NCI-H2171 treated with DMSO at 0.1 percent for 48 hours (cell line): ENCODE measurements around the gene KRT78.

ENCODE experiments used
- DNase-seq: peaks from one replicate; lab custom pipeline; 2025; lab: John Stamatoyannopoulos, UW

Gene KRT78

DNA sequence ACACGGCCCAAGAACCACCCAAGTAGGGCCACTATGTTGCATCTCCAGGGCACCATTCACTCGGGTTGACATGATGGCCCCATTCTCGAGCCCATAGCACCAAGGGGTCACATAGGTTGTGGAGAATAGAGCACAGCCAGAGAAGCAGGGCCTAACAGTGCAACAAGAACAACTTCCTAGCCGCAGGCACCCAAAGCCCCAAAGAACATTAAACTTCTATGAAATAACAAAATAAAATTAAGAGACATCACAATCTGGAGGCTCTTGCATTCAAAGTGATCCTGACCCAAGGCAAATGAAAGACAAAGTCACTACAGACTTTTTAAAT, 36.8 kb downstream of the KRT78 start:
- DNase-seq: no peak

DNA sequence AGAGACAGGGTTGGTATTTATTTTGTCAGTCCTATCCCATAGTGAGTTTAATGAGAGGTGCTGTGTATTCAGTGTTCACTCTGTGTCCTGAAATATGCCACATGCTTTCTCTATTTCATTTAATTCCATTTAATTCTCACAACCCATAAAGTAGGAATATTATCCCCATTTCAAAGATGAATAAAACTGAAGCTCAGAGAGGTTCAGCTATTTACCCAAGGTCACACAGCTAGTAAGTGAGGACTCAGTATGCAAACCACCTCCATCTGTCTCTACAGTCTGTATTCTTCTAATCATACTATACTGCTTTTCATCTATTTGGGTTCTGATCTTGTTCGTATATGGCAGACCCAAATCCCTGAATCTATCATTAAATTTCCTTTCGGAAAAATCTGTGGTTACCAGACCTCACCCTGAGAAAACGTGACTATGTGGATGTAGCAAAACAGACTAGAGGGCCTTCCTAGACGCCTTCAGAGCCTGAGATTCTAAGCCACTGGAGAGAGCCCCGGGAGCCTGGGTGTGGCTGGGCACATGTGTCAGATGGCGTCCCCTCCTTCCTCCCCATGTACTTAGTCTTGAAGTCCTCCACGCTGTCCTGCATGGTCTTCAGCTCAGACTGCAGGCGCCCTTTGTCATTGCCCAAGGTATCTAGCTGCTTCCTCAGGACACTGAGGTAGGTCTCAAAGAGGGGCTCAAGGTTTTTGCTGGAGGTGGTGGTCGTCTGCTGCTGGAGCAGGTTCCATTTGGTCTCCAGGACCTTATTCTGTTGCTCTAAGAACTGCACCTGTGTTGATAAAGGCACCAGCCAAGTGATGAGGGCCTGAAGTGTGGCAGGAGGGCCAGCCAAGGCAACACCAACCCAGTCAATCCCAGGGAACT, 37.4 kb downstream of the KRT78 start:
- DNase-seq: no peak

DNA sequence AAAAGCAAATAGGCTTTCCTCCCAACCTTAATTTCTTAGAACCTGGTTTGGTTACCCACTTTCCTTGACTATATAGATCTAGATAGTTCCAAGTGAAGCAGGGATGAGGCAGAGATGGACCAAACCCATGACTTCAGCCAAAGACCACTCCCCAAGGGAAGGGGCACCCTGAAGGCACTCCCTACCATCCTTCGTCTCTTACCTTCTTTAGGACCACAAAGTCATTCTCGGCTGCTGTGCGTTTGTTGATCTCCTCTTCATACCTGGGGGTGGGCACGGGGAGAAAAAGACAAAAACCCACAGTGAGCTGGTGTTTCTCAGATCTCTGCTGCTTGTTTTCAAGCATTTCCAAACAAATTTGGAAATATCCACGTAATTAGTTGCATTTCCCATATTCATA, 38.2 kb downstream of the KRT78 start:
- no peak for DNase-seq

DNA sequence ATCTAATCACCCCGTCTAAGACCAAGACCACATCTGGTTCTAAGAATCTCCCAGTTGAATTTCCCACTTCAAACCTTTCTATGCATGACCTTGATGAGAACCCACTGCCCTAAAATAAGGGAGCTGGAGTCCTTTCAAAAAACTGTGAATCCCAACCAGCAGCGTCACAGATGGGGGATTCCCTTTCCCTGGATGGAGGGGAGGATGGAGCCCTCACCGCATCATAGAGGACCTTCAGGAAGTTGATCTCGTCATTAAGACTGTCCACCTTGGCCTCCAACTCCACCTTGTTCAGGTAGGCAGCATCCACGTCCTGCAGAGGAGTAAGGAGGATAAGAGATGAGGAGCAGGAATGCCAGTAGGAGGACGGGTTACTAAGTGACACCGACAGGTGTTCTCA, 39.6 kb downstream of the KRT78 start:
- no peak for DNase-seq

DNA sequence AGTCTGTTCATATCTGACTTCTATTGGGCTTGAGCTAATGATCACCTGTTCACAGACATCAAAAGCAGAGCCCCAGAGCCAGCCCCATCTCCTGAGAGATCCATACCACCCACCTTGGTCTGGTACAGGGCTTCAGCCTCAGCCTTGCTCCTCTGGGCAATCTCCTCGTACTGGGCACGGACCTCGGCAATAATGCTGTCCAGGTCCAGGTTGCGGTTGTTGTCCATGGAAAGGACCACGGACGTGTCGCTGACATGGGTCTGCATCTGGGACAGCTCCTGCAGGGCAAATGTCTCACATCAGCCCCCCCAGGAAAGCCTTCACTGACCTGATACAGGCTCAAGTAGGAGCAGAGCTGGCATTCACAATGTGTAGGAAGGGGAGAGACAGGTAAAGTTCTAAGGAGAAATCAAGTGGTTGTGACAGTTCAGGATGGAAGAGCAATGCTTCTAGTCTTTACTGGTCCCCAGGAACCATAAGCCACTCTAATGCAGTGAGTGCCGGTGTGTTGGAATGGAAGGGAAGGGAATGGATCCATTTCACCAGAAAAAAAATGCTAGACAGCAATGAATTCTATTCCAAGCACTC, 40.1 kb downstream of the KRT78 start:
- no peak for DNase-seq

DNA sequence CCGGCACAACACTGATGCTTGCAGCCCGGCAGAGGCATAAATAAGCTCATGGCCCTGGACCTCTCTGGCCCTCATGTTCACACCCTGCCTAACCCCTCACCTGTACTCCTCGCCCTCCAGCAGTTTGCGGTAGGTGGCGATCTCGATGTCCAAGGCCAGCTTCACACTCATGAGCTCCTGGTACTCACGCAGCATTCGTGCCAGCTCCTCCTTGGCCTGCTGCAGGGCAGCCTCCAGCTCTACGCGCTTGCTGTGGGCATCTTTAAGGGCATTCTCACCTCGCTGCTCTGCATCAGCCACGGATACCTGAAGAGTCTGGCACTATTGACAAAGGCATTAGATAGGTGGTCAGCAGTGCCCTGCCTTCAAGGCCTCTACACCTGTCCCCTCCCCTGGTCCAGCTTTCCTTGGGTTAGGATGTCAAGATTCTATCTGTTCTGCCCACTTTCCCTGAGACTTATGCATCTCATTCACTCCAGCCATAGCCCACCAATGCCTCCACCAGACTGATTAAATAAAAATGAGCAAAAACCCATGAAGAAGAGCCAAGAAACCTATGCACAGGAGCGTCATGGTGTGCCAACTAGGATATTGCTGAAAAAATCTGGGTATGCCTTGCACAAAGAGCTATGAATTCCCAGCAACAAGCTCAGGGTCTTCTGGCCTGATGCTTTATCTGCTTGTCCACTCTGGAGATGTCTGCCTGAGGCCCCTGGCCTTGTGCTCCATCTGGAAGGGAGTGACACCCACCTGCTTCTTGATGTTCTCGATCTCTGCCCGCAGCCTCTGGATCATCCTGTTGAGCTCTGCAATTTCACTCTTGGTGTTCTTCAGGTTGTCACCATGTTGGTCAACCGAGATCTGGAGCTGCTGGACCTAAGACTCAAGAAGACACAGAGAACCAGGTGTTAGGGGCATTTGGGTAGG, 41.0 kb downstream of the KRT78 start:
- DNase-seq: no peak

DNA sequence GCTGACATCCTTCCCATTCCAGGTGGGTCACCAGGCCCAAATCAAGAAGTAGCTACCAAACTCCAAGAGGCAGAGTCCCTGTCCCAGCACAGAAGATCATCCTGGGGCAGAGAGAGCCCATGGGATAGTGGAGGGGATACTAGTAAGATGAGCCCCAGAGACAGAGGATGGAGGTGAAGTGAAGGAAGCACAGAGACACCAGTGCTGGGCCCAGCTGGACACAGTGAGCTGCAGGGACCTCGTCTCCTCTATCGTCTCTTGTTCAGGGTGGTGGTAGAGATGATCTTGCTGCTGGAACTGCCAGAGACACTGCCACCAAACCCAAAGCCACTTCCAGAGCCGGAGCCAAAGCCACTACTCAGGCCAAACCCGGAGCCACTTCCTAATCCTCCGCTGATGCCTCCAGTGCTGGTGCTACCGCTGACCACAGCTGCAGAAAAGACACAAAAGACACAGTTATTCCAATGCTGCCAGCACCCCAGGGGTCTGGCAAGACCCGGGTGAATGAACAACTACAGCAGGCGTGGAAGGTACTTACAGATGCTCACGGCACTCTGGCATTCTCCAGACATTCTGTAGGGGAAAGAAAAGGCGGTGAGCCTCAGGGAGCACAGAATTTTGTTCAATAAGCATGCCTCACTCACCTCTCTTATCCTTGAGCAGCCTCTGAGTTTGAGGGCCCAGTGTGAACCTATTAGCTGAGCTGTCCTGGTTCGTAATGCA, 41.8 kb downstream of the KRT78 start:
- DNase-seq: no peak

DNA sequence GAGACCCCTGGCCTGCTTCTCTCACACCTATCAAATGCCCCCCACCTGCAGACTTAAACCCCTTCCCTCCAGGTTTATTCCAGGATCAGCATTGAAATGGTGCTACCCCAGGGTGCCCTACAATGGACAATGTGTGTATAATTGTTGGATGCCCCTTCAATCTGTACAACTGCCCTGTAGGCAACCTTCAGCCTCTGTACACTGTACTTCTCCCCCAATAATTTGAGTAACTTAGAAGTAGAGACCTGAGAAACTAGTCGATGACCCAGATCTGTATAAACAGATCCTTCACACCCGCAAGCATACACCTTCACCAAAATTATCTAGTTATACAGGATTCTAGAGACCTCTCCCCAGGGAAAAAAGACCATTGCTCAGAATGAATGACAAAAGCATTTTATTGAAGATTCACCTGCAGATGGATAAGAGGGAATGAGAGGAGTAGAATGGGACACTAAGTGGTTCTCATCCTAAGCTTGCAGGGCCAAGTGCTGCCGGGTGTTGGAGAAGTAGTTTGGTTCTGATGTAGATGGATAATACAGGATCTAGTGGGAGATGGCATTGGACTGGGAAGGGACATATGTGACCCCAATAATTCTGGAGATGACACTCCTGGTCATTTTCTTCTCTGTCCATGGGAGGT, 42.5 kb downstream of the KRT78 start:
- no peak for DNase-seq

DNA sequence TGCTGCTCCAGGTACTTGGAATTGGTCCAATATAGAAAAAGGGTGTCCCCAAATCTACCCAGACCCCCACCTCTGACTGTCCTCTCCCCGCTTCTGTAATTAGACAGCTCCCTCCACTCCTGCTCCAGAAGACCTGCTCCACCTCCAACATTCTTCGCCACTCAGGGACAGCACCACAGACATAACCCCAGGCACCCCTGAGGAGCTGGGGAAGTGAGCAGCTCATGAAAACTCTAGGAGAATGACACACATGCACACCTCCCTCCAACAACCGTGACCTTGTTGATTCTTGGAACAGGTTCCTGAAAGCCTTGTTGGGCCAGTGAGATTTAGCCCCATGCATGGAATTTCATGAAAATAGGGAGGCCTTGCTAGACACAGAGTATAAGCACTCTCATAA, 43.1 kb downstream of the KRT78 start:
- no peak for DNase-seq

DNA sequence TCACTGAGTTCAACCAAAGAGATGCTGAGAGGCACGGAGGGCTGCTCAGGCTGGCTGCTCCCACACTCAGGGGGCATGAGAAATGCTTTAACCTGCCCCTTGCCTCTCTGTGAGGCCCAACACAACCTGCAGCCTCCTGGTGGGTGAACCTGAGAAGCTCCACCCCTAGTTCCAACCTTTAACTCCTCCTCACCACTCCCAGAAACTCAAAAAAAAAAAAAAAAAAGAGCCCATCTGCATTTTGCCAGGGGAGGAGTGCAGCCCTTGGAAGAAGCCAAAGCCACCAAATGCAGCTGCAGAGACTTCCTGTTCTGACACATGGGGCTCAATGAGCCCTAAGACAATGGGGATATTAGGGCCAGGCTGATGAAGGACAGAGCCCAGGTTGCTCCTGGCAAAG, 43.8 kb downstream of the KRT78 start:
- peak; percentile 77 for DNase-seq

DNA sequence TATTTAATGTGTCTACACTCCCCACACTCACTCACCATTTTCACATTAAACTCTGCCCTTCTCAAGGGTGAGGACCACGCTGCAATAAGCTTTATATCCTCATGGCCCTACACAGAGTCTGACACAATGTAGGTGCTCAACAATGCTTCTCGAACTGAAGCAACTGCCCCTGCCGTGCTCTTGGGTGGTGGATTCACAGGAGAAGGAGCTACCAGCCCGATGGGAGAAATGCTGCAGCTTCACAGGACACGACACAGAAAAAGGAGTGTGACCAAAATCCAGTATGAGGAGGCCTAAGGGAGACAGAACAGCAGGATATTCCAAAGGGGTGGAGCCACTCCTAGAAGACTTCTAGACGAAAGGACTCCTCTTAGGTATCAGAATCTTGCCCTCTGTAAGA, 46.4 kb downstream of the KRT78 start:
- no peak for DNase-seq

DNA sequence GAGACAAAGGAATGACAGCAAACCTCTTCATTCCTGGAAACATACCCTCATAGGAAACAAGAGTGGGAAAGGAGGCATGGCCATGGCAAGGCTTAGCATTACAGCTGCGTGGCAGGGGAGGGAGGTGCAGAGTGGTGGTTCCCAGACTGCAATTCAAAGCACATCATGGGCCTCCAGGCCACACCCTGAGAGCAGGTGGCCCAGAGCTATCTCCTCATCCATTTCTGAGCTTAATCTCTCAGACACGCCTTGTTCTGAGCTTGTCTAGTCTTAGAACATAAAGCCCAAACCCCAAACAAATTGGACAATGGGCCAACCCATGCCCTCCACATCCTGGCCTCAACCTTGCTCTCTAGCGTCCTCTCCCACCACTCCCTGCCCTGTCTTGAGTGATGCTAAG, 47.0 kb downstream of the KRT78 start:
- no peak for DNase-seq

DNA sequence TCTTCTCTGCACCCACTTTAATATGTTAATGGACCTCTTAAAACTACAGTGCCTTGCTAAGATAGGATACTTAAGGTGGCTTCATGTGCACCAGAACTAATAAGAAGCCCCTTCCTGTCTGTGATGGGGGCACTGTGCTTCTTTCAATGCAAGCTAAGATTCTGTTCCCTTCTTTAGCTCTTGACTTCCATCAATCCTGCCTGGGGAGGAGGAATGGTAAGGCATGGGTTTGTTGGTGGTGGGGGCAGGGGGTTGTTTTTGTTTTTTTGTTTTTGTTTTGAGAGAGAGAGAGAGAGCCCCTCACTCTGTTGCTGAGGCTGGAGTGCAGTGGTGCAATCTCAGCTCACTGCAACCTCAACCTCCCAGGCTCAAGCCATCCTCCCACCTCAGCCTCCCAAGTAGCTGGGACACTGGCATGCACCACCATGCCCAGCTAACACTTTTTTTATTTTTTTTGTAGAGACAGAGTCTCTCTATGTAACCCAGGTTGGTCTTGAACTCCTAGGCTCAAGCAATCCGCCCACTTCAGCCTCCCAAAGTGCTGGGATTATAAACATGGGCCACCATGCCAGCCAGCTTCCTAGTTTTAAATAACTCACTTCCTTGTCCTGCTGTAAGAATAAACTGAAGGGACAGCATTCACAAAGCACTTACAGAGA, 48.4 kb downstream of the KRT78 start:
- DNase-seq: no peak

DNA sequence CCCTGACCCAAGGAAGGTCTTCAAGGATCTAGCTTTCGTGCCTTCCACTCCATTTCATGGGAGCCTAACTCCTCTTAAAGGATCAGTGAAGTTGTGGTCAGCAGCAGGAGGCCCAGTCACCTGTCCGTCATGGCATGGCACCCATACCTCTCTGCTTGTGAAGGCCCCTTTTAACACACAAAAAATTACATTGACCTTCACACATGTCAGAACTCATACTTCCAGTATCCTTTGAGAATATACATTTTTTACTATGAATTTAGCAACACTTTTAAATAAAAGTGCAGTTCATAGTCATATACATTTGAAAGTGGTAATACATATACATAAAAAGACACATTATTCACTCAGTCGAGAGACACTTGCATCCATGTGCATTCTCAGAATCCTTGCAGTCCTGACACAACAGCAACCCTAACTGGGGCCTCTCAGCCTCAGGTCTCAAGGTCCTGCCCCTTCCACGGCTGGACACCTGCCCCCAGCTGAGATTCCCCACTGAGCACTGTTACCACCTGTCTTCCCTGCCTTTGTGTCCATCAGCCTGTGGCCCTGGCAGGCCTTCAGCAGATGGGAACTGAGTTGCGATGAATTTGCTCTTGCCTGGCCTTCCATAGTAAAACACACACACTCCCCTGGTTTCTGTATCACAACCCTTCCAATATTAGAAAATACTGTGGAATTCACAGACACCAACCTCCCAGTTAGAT, 49.1 kb downstream of the KRT78 start:
- DNase-seq: no peak

DNA sequence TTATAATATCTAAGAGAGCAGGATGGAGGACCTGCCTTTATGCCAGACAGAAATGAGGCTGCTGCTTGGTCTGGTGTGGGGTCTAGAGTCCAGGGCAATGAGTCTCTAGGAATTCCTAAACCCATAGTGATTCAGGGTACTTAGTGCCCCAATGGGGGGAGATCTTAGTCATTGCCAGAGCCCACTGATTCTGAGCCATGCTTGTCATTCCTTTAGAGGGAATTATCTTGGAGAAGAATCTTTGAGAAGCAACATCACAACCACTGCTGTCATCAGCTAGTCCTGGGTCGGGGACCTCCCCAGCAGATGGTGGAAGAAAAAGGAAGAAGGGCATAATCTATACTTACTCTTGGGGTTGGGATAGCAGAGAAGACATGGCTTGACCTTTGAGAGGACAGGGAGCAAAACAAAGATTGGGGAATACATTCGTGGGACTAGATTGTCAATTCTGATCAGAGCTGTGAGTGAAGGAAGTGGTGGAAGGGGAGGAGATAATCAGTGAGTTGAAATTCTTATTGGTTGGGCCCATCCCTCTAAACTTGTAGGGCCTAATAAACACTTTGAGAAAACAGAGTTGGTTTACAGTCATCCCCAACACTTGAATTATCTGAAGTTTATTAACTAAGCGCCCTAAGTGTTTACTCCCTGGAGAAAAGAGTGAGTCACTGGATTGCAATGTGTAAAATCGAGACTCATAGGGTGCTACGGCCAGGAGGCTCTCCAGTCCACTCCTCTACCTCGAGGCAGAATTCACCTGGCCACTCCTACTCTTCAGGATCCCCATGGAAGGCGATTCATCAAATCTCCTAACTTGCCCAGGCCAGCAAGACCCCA, 49.9 kb downstream of the KRT78 start:
- no peak for DNase-seq

DNA sequence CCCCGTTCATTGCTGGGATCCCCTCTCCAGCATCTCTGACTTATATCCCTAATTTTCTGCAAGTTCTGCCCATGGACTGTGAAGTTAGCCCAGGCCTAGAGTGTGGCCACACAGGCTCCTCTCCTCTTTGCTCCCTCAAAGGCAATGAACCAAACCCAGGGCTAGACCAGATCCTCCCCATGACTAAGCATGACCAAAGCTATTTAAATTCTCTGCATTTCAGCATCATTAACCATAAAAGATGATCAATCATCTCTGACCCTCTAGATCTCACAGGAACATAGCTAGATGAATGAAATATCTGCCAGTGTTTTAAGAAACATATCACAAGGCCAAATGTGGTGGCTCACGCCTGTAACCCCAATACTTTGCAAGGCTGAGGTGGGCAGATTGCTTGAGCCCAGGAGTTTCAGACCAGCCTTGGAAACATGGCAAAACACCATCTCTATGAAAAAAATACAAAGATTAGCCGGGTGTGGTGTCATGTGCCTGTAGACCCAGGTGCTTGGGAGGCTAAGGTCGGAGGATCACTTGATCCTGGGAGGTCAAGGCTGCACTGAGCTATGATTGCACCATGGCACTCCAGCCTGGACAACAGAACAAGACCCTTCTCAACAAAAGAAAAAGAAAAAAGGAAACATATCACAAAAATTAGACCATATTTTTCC, 50.7 kb downstream of the KRT78 start:
- no peak for DNase-seq

DNA sequence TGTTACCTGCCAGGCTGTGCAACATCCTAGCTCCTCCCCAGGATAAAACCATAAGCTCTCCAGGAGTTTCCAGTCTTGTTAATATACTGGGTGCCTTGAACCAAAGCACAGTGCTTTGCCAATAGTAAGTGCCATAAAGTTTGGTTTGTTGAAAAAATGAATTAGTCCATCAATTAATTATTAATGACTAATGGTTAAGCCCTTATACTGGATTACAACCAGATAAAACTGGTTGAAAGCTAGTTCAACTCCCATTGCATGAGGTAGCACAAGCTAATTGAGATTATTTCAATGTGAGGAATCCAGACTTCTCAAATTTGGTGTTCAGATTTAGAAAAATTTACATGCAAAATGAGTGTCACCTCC, 51.3 kb downstream of the KRT78 start:
- DNase-seq: no peak

DNA sequence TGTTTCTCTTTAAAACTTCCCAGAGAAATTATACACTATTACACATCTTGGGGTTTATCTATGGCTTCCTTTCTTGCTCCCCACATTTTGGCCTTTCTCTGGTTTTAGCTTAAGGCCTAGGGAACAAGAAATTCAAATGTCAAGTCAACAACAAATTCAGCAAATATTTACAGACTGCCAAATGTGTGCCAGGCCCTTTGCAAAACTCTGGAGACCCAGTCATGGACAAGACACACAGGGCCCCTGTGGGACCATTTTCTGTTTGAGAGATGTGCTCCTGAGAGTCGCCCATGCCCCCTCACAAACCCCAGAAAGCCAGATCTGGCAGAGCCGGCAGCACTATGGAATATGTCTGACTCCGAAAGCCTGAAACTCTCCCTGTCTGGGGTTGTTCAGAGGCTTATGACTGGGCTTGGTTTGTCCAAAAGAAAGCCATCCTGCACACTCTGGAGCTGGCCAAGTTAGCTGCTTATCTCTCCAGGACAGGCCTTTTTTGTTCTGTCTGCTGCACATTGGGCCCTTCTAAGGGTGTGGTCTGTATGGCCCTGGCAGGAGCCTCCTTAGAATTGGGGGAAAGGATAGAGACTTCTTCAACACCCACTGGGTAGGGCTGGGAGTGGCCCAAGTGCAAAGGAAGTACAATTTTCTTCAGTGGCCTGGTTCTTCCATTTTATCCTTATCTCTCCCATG, 51.8 kb downstream of the KRT78 start:
- no peak for DNase-seq

DNA sequence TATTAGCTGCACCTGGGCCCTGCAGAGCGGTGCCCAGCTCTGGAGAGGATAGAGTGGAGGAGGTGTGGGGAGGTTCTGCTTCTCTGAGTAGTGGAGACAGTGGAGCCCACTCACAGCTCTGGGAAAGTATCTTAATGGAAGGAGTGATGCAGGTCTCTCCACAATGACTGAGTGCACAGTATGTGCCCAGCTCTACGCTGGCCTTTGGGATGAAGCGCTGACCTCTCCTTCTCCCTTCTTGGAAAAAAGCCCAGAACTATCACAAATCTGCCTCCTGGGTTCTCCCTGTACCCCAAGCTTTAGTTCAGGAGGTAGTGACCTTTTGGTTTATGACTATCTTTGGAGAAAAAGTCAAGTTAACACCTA, 52.4 kb downstream of the KRT78 start:
- no peak for DNase-seq
